HG03520 (cell line): ENCODE results near the gene ALKBH3.

Experiments used
- ATAC-seq: cut with Tn5 transposase; IDR thresholded peaks from one replicate; pipeline ENCODE4 v1.9.1; 2021; ENCODE audit warnings: mild to moderate bottlenecking, moderate library complexity; ENCODE audit not compliant: unreplicated experiment

The ALKBH3 gene

DNA sequence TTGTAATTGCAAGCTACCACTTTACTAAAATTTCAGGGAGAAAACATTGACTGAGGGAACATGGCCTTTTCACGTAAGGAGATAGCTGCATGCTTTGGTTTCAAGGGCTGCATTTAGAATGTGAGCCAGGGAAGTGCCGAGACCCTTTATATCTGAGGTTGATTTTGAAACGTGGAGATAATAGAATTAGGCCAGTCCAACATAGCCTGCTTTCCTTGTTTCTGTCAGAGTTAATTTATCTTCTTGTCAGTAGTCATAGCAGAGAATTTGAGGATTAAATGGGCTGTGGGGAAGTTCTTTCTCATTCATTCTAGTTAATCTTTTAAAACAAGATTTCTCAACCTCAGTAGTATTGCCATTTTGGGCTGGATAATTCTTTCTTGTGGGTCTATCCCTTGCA is 12.2 kb downstream of the ALKBH3 start:
- ATAC-seq = no peak

DNA sequence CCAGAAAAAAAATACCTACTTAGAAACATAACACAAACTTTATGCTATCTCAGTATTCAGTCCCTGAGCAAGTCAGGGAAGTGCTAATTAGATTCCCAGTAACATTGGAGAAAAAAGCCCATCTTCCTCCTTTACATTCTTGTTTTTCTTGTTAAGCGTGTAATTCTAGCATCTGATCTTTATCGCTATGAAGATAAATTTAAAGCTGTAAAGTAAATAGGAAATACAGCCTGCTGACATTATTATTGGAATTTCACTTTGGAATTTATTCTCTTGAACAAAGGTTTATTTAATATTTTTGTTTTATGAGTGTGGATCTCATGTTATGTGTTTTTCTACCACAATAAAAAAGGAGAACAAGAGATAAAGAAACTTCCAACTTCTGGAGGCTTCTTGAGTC is 13.9 kb downstream of the ALKBH3 start:
- no peak for ATAC-seq

DNA sequence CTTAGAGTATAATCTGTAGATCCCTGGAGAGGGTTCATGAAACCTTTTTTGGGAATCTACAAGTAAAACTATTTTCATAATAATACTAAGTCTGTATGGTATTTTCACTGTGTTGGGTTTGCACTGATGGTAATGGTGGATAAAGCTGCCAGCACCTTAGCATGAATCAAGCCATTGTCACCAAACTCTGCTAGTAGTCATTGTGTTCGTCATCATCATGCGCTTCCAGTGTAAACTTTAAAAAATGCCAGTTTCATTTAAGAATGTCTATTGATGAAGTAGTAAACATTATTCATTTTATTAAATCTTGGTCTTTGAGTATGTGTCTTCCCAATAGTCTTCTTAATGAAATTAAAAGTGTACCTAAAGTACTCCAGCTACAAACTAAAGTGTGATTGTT is 15.0 kb downstream of the ALKBH3 start:
- ATAC-seq = no peak

DNA sequence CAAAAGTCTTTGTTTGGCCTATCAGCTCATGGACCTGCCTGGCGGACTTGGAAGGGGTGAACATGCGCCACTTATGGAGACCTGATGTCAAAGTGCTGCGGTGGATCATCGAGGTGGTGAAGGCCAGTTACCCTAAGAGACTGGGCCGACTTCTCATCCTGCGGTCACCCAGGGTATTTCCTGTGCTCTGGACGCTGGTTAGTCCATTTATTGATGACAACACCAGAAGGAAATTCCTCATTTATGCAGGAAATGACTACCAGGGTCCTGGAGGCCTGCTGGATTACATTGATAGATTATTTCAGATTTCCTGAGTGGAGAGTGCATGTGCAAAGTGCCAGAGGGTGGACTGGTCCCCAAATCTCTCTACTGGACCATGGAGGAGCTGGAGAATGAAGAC is 17.9 kb downstream of the ALKBH3 start:
- ATAC-seq = no peak

DNA sequence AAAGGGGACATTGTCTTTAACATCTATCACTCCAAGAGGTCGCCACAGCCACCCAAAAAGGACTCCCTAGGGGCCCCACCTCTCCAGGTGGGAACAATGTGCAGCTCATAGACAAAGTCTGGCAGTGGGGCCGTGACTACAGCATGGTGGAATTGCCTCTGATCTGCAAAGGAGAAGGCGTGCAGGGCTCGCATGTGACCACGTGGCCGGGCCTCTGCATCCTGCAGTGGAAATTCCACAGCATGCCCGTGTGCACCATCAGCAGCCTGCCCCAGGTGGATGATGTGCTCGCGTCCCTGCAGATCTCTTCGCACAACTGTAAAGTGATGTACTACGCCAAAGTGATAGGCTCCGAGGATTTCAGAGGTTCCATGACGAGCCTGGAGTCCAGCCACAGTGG is 18.5 kb downstream of the ALKBH3 start:
- no peak for ATAC-seq

DNA sequence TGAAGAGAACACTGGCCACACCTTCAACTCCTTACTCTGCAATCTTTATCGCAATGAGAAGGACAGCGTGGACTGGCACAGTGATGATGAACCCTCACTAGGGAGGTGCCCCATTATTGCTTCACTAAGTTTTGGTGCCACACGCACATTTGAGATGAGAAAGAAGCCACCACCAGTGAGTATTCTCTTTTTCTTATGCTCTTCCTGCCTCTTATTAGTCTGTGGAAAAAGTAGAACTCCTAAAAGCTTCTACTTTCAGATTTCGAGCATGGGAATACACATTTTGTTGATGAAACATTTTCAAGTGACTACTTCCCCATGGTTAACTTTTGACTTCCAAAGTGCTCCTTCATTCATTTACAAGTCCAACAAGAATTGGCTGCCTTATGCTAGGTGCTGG is 20.9 kb downstream of the ALKBH3 start:
- ATAC-seq = no peak

DNA sequence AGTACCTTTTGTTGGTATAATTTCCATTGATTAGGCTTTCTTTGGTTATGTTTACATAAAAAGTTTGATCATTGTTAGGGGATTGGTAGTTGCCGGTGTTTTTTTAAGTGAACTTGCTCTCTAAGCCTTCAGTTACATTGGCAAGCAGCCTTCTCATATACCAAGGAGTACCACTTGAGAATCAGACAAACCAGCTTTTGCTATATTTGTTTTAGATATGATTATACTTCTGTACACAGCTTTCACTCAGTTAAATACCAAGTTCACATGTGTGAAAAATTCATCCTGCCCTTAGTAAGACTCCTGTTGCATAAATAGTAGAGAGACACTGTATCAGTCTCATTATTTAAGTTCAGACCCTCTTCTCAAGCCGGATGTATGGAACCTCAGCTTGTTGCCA is 22.4 kb downstream of the ALKBH3 start:
- ATAC-seq = no peak

DNA sequence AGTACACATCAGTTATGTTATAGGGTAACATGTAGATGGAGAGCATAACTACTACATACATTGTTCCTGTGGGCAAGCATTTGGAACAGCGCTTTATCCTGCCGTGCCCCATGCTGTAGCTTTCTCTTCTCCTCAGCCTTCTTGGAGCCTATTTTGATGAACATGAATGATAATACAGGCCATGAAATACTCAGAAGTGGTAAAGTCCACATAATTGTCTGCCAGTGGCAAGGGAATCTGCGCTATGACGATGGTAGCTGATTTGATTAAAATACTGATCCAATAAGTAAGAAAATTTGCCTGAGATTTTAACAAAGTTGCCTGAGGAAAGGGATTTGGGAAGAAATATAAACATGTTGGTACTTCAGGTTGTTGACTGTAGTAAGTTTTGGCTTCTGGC is 23.3 kb downstream of the ALKBH3 start:
- no peak for ATAC-seq

DNA sequence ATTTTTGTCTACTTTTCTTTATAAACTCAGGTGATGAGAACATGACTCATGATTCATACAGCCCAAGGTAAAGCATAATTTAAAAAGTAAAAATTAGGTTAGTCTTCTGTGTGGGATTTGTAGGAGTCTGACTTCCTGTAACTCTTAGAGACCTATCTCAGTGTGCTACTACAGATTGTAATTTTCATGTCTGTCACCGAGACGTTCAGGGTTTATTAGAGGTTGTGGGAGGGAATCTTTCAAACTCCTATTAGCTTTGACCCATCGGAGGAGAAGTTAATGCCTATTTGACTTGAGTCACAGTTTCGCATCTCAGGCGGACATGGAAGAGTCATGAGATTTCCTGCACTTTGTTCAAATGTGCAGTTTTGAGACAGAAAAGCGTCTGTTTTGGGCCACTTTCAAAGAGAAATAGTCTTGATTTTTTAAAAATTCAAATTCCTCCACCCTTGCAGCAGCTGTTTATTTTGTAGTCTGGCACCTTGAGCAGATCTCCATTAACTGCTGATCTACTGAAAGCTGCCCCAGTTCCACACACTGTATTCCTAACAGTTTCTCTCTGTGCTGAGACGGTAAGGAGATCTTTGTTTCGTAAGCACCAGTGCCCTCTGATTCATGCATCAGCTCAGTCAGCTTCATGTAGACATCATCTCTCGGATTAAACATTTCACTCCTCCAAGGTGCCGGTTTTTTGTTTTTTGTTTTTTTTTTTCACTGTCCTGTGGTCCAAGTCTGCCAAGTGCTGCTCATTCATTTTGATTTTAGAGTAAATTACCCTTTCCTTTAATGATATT is 24.3 kb downstream of the ALKBH3 start:
- no peak for ATAC-seq

DNA sequence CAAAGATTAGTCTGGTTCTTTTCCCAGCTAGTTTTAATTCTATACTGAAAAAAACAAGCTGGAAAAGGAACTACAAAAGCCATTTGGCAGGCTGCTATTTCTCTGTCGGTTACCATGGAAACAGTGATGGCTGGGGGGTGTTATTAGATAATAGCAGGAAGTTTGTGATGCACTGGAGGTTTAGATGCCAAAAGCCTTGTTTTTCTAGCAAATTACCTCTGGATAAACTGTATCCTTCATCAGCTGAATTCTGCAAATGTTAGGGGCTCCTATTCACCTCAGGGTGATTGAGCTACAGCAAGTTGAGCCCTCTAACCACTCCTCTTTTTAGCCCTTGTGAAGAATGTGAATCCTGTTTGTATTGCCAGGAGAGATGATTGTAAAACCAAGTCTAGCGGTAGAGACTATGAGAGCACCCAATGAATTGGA is 25.2 kb downstream of the ALKBH3 start:
- no peak for ATAC-seq

DNA sequence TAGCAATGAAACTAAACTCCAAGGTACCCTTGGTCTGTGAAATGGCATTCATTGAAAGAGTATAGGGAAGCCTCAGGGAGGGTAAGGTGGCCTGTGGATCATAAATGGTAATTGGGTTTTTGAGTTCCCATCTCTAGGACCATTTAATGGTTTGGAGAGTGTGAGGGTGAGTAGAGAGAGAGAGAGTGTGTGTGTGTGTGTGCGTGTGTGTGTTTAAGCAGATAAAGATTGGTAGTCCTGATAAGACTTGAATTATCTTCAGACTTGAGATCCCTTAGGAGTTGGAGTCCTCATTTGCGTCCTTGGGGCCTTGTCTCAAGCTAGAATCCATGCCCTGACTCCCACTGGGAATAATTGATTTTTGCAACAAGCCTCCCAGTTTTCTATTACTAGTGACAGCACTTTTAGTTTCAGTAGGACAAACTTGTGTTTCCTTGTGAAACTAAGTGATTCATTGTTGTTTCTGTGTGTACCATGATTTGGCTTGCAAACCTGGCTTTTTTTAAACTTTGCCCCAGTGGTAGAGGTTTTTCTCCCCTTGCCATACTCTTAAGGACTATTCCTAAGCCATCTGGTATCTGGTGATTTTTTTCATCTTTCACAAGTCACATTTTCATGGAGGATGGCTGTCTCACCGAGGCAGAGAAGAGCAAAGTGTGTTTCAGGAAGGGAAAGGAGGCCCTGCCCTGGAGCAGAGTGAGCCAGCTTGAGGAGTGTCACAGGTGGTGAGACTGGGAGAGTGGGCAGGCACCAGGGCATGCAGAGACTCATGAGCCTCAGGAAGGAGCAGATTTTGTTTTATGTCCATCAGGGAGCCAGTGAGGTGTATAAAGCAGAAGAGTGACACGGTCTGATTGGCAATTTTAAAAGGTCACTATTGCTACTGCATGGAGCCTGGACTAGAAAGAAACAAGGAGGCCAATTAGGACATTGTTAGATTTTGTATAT is 26.7 kb downstream of the ALKBH3 start:
- no peak for ATAC-seq

DNA sequence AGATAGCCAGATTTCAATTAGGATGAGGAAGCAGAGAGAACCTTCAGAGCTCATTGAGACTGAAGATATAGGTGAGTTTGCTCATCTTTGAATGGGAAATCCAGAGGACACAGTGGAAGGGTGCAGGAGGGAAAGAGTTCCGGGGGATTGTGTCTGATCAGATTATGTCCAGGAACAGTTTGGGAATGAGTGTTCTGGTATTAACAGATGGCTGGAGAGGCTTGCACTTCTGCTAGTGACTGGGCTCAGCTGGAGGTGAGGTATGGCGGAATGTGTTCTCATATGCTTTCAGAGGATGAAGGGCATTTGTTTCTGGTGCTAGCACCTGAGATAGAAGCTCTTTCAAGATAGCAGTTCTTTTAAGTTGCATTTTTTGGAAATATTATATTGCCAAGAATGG is 27.6 kb downstream of the ALKBH3 start:
- ATAC-seq = no peak

DNA sequence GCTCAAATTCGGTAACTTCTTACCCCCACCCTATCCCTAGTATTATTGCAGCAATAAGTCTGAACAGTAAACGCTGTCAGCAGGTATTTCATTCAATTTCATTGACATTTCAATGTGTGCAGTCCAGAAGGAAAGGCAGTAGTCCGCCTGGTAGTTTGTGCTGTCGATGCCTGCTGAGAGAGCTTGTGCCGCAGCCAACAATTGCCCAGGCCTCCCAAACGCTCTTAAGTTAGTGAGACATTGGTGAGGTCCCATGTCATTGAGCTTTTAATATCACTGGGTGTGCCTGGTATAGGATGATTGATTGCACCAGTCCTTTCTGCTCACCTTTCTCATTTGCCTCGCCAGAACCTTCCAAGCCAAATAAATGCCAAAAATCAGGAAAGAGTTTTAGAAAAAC is 28.1 kb downstream of the ALKBH3 start:
- ATAC-seq = no peak

DNA sequence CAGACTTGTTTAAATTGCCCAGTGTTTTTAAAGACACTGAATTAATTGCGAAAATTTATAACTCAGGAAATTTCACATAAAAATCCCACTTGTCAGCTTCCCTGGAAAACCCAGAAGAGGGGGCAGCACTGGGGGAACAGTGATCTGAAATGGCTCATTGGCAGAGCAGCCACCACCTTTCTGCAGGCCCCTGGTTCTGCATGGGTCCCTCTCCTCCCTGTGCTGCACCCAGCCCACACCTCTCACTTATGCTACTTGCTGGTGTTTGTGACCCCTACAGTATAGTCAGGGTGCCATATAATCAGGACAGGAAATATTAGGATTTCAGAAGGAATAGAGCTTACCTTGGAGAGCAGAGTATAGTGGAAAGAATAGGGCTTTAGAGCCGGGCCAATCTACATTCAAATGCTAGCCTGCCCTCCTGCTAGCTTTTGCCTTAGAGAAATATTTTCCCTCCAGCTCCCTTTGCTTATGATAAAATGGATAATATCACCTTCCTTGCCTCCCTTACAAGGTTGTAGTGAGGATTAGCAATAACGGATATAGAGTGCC is 33.3 kb downstream of the ALKBH3 start:
- ATAC-seq = no peak

DNA sequence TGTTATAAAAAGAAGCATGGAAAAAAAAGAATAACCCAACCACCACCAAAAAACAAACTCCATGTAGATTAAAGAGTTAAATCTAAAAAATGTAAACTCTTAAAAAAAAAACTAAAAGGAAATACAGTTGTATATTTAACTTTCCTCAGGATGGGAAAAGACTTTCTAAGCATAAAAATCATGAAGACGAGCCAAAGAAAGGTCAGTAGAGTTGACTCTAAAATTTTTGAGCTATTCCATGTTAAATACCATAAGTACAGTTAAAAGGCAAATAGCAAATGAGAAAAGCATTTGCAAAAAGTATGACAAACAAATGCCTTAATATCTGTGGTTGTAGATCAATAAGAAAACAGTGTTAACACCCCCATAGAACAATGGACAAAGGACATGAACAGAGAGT is 33.8 kb downstream of the ALKBH3 start:
- ATAC-seq = no peak

DNA sequence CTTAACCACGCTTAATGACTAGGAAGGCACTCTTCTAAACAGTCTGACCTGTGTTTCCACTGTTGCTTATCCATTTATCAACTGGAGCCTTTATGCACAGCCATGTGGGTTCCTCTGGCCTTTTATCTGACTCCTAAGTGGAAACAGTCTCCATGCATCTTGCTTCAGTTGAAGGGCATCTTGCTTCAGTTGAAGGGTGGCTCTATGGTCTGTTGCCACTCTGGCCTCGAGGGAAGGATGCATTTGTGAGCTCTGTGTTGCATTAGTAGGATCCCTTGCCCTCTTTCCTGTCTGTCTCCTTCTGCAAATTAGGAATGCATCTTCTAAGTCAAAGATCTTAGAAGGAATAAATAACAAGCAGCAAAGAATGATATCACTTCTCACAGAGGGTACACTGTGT is 36.0 kb downstream of the ALKBH3 start:
- no peak for ATAC-seq

DNA sequence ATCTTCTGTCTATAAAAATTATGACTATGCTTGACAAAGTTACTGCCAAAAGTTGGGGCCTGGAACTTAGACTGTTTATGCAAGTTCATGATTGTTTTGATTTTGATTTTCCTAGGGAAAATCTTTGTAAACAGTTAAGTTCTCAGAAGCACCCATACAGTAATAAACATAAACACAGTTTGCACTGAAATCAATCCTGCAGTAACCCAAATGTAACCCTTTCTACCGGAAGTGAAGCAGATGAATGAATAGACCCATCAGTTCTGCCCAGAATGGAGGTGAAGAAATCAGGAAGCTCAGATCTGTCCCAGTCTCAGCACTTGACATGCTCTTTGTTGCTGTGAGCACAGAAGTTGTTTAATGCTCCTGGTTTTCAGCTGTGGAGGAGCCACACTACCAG is 37.2 kb downstream of the ALKBH3 start:
- ATAC-seq = no peak

DNA sequence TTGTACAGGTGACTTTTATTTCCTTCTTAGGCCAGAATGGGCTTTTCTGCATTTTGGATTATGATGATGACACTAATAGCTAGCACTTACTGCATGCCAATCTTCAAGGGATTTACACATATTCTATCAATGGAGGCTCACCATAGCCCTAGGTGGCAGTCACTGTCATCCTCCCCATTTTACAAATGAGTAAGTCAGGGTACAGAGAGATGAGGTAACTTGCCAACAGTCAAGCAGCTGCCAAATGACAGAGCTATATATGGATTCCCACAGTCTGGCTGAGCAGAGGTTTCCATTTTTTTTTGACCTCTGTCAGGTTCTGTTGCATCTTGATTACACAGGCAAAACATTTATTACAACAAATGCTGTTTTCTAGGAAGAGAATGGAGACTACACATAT is 38.0 kb downstream of the ALKBH3 start:
- ATAC-seq = no peak

DNA sequence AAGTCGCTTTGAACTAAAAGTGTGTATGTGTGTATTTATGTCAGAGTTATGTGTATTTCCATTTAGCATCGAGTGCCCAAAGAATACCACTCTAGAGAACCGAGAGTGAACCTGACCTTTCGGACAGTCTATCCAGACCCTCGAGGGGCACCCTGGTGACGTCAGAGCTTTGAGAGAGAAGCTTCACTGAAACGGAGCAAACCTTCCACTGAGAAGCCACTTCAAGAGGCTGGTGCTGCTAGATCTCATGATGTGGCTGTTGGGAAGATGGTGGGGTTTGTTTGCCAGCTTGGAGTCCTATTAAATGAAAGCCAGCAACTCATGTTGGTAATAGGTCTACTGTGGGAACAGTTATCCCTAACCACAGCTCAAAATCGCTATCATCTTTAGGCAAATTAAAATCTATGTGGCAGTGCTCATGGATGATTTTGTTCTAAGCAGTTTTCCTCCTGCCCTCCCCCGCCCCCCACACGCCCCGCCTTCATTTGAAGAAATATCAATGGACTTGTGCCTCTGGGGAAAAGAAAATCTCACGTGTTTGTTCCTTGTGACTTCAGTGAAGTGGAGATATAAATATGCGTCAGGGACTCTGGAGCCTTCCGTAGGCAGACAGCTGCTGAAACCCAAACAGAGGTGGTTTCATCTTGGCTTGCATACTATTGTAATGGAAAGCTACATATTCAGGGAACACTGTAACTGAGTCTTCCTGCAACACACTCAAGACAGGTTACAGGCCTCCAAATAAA is 39.4 kb downstream of the ALKBH3 start:
- no peak for ATAC-seq

DNA sequence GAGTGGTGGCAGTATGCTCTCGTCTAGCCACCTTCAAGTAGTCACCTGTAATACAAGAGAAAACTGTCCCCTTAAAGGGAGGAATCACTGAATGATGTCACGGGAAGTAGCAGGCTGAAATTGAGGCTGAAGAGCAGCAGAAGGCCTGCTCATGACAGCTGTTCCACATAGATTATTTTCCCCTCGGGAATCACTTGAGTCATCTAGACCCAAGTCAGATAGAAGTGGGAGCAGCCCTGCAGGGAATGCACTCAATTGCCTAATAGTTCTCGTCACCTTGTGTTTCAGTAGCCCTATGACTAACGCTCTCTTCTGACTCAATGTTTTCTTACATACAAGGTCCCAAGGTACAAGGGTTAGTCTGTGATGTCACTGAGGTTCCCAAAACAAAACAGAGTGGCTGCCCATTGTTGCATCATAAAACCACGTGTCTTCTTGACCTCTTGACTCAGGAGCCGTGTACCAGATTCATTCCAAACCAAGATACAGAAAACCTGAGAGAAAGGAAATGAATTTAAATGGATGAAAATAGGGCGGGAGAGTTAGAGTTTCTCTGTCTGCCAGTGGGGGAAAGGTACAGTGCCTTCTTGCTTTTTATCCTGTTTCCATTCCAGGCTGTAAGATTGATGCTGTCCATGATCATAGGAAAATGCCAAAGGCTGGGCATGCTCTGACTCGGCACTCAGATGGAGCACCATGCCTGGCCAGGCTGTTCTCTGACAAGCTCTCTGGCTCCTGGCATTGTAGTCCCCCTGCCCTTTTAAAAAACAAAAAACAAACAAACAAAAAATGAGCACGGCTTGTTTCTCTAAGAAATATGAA is 40.2 kb downstream of the ALKBH3 start:
- peak; percentile 75 for ATAC-seq
